Body of pancreas (tissue), 4 donors: Measurements from ENCODE around the gene RANGAP1.

Experiments used
- CTCF ChIP-seq, 7 experiments: fragments of 450-650 bp in 4 of 7; fragments of 200-600 bp in 3 of 7; sonication (generic) in 3 of 7; IDR thresholded peaks; one replicate each; pipeline ENCODE4 v1.5.1; 2016 to 2019; ENCODE audit warnings: antibody characterized with exemption in 7 of 7
- POLR2A ChIP-seq, 3 donors: fragments of 450-650 bp; IDR thresholded peaks; one replicate each; pipeline ENCODE4 v1.6.1; 2016; ENCODE audit warnings: antibody characterized with exemption in 3 of 3, mild to moderate bottlenecking in 2 of 3

GRCh38 chr22:41300661-41301060 lies 14.7 kb upstream of the RANGAP1 start:
- TF ChIP-seq CTCF (IDR thresholded peaks at IDR 0.05): no peak
- TF ChIP-seq POLR2A (IDR thresholded peaks at IDR 0.05): no peak
